ENCODE measurements around the gene ZNF750.

ZNF750 gene

GRCh38 chr17:82830249-82830661 lies 9.6 kb downstream of the ZNF750 start:
- peaks cover 30% of the 10 kb centered on the region for H3K36me3 ChIP-seq (ENCODE audit: control insufficient read depth, low read length)
- H3K4me1 ChIP-seq (ENCODE audit: control insufficient read depth, low read length), result no peaks in the 10 kb centered on the region
- 0 out of 2 replicates have a peak, but pooled peaks cover 3% of the 10 kb centered on the region for H4K20me1 ChIP-seq (ENCODE audit: control insufficient read depth, insufficient read depth, low read depth, low read length)
- H3K4me3 ChIP-seq (ENCODE audit: low read length), result no peak overlapping the region
- H3K27me3 ChIP-seq (ENCODE audit: control insufficient read depth, low read length), result no peaks in the 10 kb centered on the region
- TF ChIP-seq EZH2phosphoT487 (IDR thresholded peaks at IDR 0.05; ENCODE audit: borderline replicate concordance, low read length), result no peak
- TF ChIP-seq, protein P1, sequence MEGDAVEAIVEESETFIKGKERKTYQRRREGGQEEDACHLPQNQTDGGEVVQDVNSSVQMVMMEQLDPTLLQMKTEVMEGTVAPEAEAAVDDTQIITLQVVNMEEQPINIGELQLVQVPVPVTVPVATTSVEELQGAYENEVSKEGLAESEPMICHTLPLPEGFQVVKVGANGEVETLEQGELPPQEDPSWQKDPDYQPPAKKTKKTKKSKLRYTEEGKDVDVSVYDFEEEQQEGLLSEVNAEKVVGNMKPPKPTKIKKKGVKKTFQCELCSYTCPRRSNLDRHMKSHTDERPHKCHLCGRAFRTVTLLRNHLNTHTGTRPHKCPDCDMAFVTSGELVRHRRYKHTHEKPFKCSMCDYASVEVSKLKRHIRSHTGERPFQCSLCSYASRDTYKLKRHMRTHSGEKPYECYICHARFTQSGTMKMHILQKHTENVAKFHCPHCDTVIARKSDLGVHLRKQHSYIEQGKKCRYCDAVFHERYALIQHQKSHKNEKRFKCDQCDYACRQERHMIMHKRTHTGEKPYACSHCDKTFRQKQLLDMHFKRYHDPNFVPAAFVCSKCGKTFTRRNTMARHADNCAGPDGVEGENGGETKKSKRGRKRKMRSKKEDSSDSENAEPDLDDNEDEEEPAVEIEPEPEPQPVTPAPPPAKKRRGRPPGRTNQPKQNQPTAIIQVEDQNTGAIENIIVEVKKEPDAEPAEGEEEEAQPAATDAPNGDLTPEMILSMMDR (IDR thresholded peaks at IDR 0.05; ENCODE audit: low read depth, low read length, poor library complexity, severe bottlenecking), result no peak
- no peaks in the 10 kb centered on the region for H3K9me2 ChIP-seq (replicated peaks; ENCODE audit: control insufficient read depth, low read length)
- no peak overlapping the region for H3K4me2 ChIP-seq (ENCODE audit: low read length)
- no peaks in the 10 kb centered on the region for H3K79me2 ChIP-seq (ENCODE audit: control insufficient read depth, low read length)
- no peaks in the 10 kb centered on the region for H3F3A ChIP-seq (ENCODE audit: control insufficient read depth, insufficient read depth)
- H3K9me3 ChIP-seq (ENCODE audit: control insufficient read depth, insufficient read depth, low read length), result no peaks in the 10 kb centered on the region
- H3K27ac ChIP-seq (ENCODE audit: low read depth, low read length), result no peak overlapping the region

- H3K36me3 ChIP-seq (ENCODE audit: control insufficient read depth, low read length), result peaks cover 30% of the 10 kb centered on the region
- no peak overlapping the region for H3K4me3 ChIP-seq (ENCODE audit: low read length)
- no peaks in the 10 kb centered on the region for H3K79me2 ChIP-seq (ENCODE audit: control insufficient read depth, low read length)
- H3K4me1 ChIP-seq (ENCODE audit: control insufficient read depth, low read length), result no peaks in the 10 kb centered on the region
- H3K27me3 ChIP-seq (ENCODE audit: control insufficient read depth, low read length), result no peaks in the 10 kb centered on the region
- H3K9me3 ChIP-seq (ENCODE audit: control insufficient read depth, insufficient read depth, low read length), result no peaks in the 10 kb centered on the region
- H3K9me2 ChIP-seq (replicated peaks; ENCODE audit: control insufficient read depth, low read length), result no peaks in the 10 kb centered on the region
- H3K4me2 ChIP-seq (ENCODE audit: low read length), result no peak overlapping the region
- H3F3A ChIP-seq (ENCODE audit: control insufficient read depth, insufficient read depth), result no peaks in the 10 kb centered on the region
- no peak overlapping the region for H3K27ac ChIP-seq (ENCODE audit: low read depth, low read length)
- 0 out of 2 replicates have a peak, but pooled peaks cover 3% of the 10 kb centered on the region for H4K20me1 ChIP-seq (ENCODE audit: control insufficient read depth, insufficient read depth, low read depth, low read length)
- no peak for TF ChIP-seq EZH2phosphoT487 (IDR thresholded peaks at IDR 0.05; ENCODE audit: borderline replicate concordance, low read length)
- TF ChIP-seq, protein P1 (IDR thresholded peaks at IDR 0.05; ENCODE audit: low read depth, low read length, poor library complexity, severe bottlenecking), result no peak
Observed at GRCh38 chr17:82828875-82829487, 10.8 kb downstream of the ZNF750 start.

DNA sequence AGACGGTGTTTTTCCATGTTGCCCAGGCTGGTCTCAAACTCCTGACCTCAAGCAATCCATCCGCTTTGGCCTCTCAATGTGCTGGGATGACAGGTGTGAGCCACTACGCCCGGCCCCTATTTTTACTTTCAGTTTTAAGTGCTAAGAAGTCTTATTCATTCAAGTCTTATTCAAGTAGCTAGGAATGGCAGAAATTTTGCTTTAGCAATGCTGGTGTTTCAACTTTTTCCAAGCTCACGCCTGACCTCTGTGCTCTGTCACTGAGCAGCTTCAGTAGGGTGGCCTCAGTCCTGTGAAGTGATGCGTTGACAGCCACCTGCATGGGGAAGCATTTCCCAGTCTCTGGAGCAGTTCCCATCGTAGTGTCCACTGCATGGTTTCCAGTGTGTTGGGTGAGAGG lies 12.9 kb downstream of the ZNF750 start:
- no peak overlapping the region for H3K4me3 ChIP-seq (ENCODE audit: low read length)
- TF ChIP-seq, protein P1 (IDR thresholded peaks at IDR 0.05; ENCODE audit: low read depth, low read length, poor library complexity, severe bottlenecking), result no peak
- no peak for TF ChIP-seq EZH2phosphoT487 (IDR thresholded peaks at IDR 0.05; ENCODE audit: borderline replicate concordance, low read length)
- no peaks in the 10 kb centered on the region for H4K20me1 ChIP-seq (ENCODE audit: control insufficient read depth, insufficient read depth, low read depth, low read length)
- H3K4me1 ChIP-seq (ENCODE audit: control insufficient read depth, low read length), result no peaks in the 10 kb centered on the region
- H3K36me3 ChIP-seq (ENCODE audit: control insufficient read depth, low read length), result peaks cover 25% of the 10 kb centered on the region
- H3K79me2 ChIP-seq (ENCODE audit: control insufficient read depth, low read length), result no peaks in the 10 kb centered on the region
- no peaks in the 10 kb centered on the region for H3K9me3 ChIP-seq (ENCODE audit: control insufficient read depth, insufficient read depth, low read length)
- H3K27me3 ChIP-seq (ENCODE audit: control insufficient read depth, low read length), result no peaks in the 10 kb centered on the region
- no peak overlapping the region for H3K27ac ChIP-seq (ENCODE audit: low read depth, low read length)
- H3F3A ChIP-seq (ENCODE audit: control insufficient read depth, insufficient read depth), result no peaks in the 10 kb centered on the region
- no peak overlapping the region for H3K4me2 ChIP-seq (ENCODE audit: low read length)
- H3K9me2 ChIP-seq (replicated peaks; ENCODE audit: control insufficient read depth, low read length), result no peaks in the 10 kb centered on the region

Data from DOHH2 (cell line).